Mucosa of descending colon (tissue), 3 donors: Measurements from ENCODE around the gene SAMD9. TPM values are rescaled to one million over a fixed set of nuclear protein-coding genes. Genes with fewer than 3 reads are reported as not detected.

Experiments
- ATAC-seq: fragments of 200-7000 bp; cut with Tn5 transposase; one replicate; pipeline ENCODE4 v1.9.1; 2020; ENCODE audit warnings: mild to moderate bottlenecking, moderate library complexity
- DNase-seq, 3 donors: peaks; one replicate each; pipeline ENCODE4 v3.0.0-alpha.2; 2020
- H3K36me3 ChIP-seq: fragments of 200-600 bp; one replicate; pipeline ENCODE4 v1.8.0; 2021; ENCODE audit warnings: low read depth, mild to moderate bottlenecking
- H3K4me1 ChIP-seq: fragments of 200-600 bp; one replicate; pipeline ENCODE4 v1.8.0; 2021; ENCODE audit warnings: low read depth, mild to moderate bottlenecking
- H3K4me3 ChIP-seq: fragments of 200-600 bp; one replicate; pipeline ENCODE4 v1.8.0; 2021; ENCODE audit warnings: mild to moderate bottlenecking
- H3K9me3 ChIP-seq: fragments of 200-600 bp; one replicate; pipeline ENCODE4 v1.8.0; 2021; ENCODE audit warnings: mild to moderate bottlenecking
- CTCF ChIP-seq: fragments of 200-600 bp; IDR thresholded peaks from one replicate; pipeline ENCODE4 v1.8.0; 2022; ENCODE audit warnings: antibody characterized with exemption, mild to moderate bottlenecking
- intact Hi-C, 2 donors: fragments of 100-400 bp; cut with DNase I in 1 of 2; cut with micrococcal nuclease in 1 of 2; formaldehyde crosslinking; loops; one replicate each; pipeline versions ENCODE4 v1.11.0 to v1.11.1; 2022; cut with DNase I, micrococcal nuclease
- long read RNA-seq, 2 donors: library from polyadenylated mRNA; unstranded; transcript quantifications; one replicate each; pipeline ENCODE4 v2.0.0, GENCODE V29; 2019 to 2021
- total RNA-seq, 3 donors: library from RNA; stranded (reverse); fragmentation: NEBNext Ultra II Directional in 2 of 3; extraction: Animal tissue kit (Norgen Biotek cat#: 25700) in 2 of 3; gene quantifications; one replicate each; pipeline versions ENCODE4 v1.2.1 to v1.2.4, GENCODE V29; 2021 to 2023
- donor health status: DM: no; HTN: no; CAD: no; lungs with moderate emphysema.
- donor health status: DM: no; HTN: no; CAD: no.
- donor health status: DM: no; HTN: yes; CAD: no.

Gene SAMD9
- total RNA-seq = 10 to 100 TPM; 22.6 to 41.8 (median 33.1) TPM
- long read RNA-seq, donor 1, full-length matches to known transcripts = 7 of 14 reads
- long read RNA-seq, donor 1, partial matches to known transcripts = 0 of 14 reads
- long read RNA-seq, donor 1, other reads (novel, unspliced or antisense) = 7 of 14 reads
- long read RNA-seq, donor 2, full-length matches to known transcripts = 22 of 26 reads
- long read RNA-seq, donor 2, partial matches to known transcripts = 0 of 26 reads
- long read RNA-seq, donor 2, other reads (novel, unspliced or antisense) = 4 of 26 reads

- Histone ChIP-seq H3K9me3 (peaks cover 9% of the 10 kb centered on the region), H3K4me1 (peaks cover 9% of the 10 kb centered on the region), H3K4me3 (peak within 1 kb of the TSS; percentile 12), H3K36me3 (no peaks in the 10 kb centered on the region)
- DNase-seq = peak in 2 of 3 donors; percentile 18 to 83
- intact Hi-C loops = no loop called here
- no peak for TF ChIP-seq CTCF
- peak; percentile 95 for ATAC-seq
Observed at GRCh38 chr7:93117852-93118530, at the start of gene SAMD9. Gene SAMD9, minus strand, starts transcription at chr7:93117979. Its CDS starts 11,882 bp downstream, at chr7:93106097.

- DNase-seq (no peak), ATAC-seq (peak; percentile 23)
- no peak for TF ChIP-seq CTCF
- Histone ChIP-seq H3K4me1 (no peaks in the 10 kb centered on the region), H3K4me3 (no peak overlapping the region), H3K36me3 (no peaks in the 10 kb centered on the region), H3K9me3 (peaks cover 6% of the 10 kb centered on the region)
- intact Hi-C loops = no loop called here
Observed at GRCh38 chr7:93165447-93165846, 47.7 kb upstream of the SAMD9 start.

DNA sequence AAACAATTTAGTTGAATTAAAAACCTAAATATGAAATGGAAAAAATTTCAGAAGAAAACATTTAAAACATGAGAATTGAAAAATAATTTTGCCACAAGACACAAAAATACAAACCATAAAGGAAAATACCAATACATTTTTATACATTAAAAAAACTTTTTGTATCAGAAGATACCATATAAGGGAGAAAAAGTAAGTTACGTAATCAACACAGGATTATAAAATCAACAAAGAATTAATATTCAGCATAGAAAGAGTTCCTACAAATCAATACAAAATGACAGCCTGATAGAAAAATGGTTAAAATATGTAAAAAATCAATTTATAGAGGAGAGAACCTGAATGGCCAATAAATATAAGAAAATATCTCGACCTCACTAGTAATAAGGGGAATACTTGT lies 47.0 kb upstream of the SAMD9 start:
- TF ChIP-seq CTCF = no peak
- Histone ChIP-seq H3K9me3 (peaks cover 3% of the 10 kb centered on the region), H3K4me3 (no peak overlapping the region), H3K4me1 (no peaks in the 10 kb centered on the region), H3K36me3 (no peaks in the 10 kb centered on the region)
- ATAC-seq (no peak), DNase-seq (no peak)
- intact Hi-C loops = no loop called here

DNA sequence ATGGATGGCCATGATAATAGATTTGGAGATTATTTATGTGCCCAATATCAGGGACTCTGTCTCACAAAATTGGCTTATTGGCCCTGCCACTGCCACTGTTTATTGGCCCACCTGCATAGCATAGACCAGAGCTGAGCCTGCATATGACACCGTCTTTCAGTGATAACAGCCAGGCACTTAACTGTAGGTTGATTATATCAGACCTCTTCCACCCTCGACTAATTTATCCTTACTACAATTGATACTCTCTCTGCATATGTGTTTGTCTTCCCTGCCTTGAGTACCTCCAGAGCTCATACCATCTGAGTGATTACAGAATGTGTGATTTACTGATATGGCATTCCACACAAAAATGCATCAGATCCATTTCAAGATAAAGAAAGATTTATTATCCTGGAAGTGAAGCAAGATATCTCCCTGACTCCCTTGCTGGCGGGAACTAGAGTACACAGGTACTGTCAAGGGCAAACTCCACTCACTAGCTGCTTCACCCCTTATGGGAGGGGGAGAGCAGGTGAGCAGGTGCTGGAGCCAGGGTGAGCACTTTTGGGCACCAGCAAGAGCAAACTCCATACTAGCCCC lies 43.5 kb upstream of the SAMD9 start:
- no peak for TF ChIP-seq CTCF
- DNase-seq (no peak), ATAC-seq (peak; percentile 29)
- intact Hi-C loops = no loop called here
- Histone ChIP-seq H3K36me3 (no peaks in the 10 kb centered on the region), H3K9me3 (peaks cover 3% of the 10 kb centered on the region), H3K4me1 (no peaks in the 10 kb centered on the region), H3K4me3 (no peak overlapping the region)

DNA sequence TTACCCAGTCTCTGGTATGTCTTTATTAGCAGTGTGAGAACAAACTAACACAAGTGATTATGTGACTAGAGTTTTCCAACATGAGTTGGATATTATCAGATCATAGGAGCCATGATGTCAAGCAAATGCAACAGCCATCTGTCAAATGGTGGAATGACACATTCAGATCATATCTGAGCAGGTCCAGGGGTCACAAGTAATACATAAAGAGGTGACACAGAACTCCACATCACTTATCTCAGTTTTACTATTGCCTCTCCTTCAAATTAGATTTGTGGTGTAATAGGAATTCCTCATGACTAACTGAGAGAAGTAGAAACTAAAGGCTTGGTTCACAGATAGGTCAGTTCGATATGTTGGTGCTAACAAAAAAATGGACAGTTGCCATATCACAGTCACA lies 42.6 kb upstream of the SAMD9 start:
- Histone ChIP-seq H3K4me1 (no peaks in the 10 kb centered on the region), H3K4me3 (no peak overlapping the region), H3K36me3 (no peaks in the 10 kb centered on the region), H3K9me3 (peaks cover 3% of the 10 kb centered on the region)
- DNase-seq (no peak), ATAC-seq (peak; percentile 17)
- intact Hi-C loops = no loop called here
- no peak for TF ChIP-seq CTCF
